NCI-H2227 treated with DMSO at 0.1 percent for 48 hours (cell line): ENCODE results near the gene RGP1.

Experiments used
- DNase-seq: peaks from one replicate; lab custom pipeline; 2025; lab: John Stamatoyannopoulos, UW

The RGP1 gene

DNA sequence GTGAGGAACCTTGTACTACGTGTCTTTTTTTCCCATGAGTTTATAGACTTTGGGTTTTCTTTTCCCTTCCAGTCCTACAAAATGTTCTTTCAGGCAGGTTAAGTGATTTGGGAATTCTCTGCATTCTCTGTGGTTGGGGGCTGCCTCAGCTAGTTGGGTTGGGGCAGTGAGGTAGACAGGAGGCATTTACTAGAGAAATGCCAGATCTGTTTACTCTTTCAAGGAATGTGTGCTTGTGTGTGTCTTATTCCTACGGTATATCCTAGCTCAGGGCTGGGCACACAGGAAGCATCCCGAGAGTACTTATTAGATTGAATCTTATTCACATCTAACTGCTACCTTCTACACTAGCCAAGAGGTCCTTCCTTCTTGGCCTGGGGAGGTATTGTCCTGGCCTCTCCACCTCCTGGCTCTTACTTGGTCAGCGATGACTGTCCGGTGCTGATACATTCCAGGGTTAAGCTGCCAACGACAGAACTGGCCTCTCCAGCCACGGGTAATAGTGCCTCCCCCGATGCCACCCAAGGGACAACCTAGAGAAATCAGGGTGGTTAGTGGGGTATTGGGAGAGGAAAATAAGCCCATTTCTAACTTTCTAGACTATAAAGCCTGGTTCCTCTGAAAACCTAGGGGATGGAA lies 5.1 kb upstream of the RGP1 start:
- DNase-seq, result no peak

DNA sequence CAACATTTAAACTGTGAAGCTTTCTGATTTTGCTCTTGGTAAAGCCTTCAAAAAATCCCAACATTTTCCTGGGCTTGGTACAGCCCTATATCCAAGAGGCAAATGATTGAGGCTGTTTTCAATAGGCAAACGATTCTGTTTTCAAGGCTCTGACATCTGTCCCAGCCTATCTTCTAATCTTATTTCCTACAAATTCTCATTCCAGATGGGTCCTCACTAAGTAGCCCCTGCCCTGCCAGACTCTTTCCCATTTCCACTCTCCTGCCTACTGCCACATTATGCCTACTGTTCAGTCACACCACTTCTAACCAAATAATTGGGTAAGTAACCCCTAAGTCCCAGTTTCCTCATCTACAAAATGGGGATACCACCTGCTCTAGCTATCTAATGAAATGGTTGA lies 3.5 kb upstream of the RGP1 start:
- no peak for DNase-seq

DNA sequence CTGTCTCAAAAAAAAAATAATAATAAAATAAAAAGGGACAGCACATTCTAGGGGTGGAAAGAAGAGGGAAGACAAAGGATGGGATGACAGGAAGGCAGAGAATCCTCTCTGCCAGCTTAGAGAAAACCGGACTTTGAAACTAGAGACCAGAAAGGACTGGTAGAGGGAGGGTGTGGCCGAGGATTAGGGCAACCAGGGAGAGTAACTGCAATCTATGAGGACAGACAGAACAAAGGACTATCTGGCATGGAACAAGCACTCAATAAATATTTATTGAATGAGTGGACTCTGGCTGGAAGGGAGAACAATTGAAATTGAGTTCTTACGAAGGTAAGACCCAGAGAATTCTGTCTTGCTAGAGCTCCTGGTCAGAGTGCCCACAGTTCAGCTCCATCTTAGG lies 2.5 kb upstream of the RGP1 start:
- DNase-seq, result no peak

DNA sequence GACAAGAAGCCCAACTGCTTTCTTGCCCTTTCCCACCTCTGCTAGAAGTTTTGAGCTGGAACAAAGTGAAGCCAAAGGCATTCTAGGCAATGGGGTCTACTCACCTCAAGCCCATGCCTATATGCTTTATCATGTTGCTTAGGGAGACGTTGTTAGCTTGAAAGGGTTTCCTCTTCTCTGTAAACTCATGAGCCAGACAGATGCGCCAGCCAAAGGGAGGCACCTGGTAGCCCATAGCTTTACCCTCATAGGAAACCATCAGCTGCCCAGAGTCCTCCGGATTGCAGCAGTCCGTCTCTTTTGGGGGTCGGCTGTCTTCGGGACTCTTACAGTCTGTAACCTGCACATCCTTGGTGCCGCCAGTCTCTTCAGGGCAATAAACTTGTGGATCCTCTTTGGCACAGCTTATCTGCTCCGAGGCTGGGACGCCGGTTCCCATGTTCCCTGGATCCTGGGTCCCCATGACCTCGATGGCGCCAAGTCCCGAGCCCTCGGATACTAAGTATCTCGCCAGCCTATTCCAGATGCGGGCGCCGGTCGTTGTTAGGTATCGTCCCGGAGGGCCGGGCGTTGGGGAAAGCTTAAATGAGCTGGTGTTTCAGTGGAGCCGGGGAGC lies 737 bp upstream of the RGP1 start:
- DNase-seq, result no peak

DNA sequence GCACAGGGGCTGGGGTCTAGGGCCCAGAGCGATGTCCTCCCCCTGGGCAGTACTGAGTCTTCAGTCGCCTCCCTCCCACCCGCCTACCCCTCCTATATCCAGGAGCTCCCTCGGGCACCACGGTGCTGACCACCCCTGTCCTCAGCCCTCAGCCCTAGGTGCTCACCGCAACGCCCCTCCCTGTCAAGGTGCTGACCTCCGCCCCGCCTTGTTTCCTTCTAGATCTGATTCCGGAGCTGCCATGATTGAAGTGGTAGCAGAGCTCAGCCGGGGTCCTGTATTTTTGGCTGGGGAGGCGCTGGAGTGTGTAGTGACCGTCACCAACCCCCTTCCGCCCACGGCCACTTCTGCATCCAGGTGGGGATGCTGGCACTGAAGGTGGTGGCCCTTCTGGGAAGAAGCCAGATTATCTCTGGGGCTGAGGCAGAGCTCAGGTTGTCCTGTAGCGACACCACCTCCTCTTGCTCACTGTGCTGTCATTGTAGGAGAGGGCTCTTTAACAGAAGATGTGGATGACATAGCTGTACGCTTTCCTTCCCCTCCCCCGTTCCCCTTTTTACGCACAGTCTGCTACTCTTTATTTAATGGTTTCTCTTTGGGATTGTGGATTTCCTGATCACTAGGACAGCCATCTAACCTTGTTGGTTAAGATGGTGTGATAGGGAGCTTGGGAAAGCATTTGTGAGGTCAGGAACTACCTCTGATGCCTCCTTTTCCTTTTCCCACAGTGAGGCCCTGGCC lies 598 bp downstream of the RGP1 start:
- DNase-seq, result no peak

DNA sequence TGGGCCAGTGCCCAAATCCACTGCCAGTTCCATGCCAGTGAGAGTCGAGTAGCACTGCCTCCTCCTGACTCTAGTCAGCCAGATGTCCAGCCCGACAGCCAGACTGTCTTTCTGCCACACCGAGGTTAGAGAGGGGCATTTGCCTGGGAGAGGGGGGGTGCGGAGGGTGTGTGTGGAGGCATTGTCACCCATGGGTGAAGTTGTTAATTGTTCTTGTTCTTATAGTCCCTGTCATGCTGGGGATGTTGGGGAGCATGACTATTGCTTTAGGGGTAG lies 1.1 kb downstream of the RGP1 start:
- DNase-seq, result no peak

DNA sequence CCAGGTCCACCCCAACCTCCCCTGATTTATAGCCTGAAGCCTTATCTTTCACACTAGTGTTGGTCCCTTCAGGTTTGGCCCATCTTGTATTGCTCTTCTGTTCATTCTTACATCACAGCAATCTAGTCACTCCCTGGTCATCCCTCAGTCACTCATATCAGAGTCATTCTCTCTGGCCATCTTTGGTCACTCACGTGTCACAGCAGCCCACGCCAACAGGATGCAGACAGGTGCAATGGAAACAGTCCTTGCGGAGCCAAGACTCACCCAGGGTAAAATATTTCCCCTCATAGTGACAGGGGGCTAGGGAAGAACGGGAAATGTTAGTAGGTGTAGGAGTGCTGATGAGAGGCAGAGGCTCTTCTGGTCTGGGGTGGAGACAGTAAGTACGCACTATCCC lies 4.4 kb downstream of the RGP1 start:
- DNase-seq, result no peak

DNA sequence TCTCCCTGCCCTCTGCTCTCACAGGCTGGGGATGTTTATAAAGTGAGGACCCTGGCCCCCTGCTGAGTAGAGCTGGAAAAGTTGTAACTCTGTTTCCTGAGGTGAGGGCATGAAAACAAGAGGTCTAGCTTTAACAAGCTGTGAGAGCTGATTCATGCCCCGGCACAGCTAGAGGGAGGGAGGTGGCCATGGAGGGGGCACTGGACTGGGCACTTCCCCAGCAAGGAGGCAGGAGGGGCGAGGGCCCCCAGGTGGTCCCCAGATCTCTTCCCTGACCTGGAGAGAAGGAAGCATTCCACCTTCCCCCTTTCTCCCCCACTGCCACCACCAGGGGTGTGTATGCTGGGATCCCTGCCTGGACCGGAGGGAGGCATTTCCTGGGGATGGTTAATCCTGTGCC lies 5.2 kb downstream of the RGP1 start, which contains the start of gene MSMP:
Gene MSMP (minus strand): TSS at position 13 of the 400 bp plus-strand sequence. CDS start 147 bp downstream, outside the sequence.
- DNase-seq, result no peak

DNA sequence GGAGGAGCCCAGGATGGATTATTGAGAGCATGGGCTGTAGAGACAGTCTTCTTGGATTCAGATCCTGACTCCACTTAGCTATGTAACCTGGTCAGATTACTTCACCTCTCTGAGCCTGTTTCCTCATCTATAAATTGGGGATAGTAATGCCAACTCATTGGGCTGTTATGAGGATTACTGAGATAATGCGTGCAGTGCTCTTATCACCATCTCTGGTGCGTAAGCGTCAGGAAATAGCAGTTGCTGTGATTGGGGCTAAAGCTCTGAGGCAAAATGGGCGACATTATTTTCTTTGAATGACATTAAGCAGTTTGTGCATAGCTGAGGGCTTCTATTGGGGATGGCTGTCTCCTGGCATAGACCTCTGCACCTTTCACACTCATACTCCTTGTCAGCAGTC lies 6.0 kb downstream of the RGP1 start:
- no peak for DNase-seq

DNA sequence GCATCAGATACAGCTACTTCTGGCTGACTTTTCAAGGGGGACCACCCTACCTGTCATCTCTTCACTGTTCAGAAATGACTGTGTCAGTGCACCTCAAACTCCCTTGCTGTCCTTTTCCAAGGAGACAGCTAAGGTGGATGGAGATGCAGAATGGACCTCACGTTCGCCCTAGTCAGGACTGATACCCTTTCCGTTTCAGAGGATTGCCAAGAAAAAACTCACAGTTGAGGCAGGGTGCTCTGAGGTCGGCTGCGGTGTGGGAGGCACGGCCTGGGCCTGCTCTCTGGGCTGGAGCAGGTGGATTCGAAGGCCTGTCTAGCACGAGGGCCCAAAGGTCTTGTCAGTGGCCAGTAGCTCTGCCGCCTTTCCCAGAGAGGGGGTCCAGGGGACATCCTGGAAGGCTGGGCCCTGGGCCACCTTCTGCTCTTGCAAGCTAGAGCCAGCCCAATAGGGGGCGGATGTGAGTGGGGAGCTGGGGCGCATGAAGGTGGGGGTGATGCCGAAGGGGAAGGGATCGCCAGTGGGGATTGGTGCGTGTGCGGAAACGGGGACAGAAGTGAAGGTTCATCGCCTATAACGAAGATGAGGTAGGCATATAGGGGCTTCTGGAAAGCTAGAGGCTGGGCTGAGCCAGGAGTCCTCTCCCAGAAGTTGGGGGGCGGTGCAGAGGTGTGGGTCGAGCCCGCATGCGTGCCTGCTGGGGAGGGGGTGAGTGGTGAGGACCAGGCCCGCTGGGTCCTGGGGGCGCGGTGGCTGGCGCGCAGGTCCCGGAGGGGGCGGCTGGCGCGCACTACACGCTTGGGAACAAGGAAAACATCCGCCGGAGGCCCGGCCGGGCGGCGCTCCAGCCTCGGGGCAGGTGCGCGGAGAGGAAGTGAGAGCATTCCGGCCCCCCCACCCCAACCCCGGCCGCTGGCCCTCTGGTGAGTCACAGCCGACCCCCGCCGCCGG lies 7.5 kb downstream of the RGP1 start:
- peak; percentile 25 for DNase-seq

DNA sequence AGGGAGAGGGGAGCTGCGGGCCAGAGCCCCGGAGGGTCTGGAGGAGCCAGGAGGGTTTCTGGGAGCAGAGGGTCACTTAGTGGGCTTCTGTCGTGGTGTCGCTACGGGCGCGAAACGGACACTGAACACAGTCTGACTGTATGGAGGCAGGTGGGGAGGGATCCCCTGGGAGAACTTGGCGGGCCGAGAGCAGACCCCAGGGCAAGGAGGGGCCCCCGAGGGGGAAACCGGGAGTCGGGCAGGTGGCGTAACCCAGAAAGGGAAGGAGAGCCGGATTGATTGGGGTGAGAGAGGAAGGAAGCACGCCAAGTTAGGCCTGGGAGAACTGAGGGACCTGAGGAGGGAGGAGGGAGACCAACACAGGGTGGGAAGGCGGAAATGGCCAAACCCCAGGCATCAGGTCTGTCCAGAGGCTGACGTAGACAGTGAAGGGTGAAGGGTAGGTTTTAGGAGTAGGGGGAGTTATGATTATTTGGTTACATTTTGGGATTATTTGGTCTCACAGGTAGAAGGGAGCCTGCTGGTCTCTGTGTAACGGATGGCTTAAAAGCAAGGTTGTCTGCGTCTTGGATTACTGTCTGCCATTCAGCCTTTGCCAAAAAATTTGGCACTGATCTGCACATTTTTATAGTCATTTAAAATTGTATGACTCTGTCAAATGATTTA lies 8.3 kb downstream of the RGP1 start:
- peak; percentile 5 for DNase-seq

DNA sequence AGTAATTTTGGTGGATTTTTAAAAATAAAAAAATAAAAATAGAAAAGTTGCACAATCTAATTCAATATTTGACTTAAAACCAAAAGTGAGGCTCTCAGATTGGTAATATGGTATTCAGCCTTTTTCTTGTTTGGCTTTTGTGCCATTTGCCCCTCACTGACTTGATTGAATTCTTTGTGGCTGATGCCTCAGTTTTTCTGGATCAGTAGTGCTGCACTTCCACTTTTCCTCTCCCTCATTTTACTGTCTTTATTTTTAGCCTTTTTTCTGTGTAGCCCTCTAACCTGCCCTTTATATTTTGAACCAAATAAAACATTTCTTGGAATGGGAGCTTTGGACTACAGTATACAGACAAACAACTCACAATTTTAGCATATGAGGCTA lies 8.8 kb downstream of the RGP1 start:
- DNase-seq, result no peak

DNA sequence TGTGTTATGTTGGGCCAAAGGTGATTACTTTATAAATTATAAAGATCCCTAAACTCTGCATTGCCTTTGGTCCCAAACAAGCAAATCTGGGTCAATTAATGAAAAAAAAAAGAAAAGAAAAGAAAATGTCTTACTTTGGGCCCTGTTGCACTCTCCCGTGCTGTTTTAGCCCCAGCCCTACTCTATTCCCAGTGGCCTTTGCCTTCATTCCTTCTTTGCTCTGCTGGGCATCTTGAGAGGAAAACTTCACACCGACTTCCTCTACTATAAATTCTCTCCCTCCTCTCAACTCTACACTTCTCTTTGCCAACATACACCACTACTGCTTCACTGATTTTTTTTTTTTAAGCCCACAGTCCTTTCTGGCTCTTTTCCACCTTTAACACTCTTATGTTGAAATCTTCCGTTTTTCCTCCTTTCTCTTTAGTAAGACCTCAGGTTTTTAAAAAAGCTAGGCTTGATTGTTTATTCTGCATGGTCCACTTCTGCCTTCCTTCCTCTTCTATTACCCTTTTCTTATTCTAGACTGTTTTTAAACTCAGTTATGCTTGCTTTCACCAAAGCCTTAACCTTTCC lies 9.5 kb downstream of the RGP1 start:
- DNase-seq, result no peak

DNA sequence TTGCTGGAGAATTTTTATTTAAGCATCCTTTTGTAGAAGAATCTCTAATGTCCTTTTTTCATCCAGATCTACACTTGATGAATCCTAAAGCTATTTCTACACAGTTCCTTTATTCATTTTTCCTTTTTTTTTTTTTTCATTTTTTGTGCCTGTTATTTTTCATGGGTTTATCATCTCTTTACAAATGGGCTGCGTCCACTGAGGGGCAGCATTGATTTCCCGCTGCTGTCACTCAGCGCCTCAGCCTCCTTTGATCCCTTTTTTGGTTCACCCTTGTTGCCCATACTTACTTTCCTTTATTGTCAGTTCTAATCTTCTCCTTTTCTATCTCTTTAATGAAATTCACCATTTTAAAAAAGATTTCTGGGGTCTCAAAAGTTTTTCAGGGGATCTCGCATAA lies 10.7 kb downstream of the RGP1 start:
- no peak for DNase-seq

DNA sequence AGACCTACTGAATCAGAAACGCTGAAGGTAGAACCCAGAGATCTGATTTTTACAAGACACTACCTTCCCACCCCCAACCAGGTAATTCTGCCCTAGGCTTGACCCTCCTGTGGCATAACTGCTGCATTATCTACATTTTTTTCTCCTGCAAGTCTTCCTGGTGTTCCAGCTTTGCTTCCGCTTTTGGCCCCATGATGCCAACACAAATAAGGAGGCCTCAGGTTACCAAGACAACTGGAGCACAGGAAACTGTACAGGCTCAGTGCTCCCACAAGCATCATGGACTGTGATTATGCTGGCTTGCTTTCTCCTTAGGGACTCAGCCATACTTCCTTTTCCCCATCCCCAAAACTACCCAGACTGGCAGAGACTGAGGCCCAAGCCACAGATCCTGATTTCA lies 11.6 kb downstream of the RGP1 start:
- DNase-seq, result no peak

DNA sequence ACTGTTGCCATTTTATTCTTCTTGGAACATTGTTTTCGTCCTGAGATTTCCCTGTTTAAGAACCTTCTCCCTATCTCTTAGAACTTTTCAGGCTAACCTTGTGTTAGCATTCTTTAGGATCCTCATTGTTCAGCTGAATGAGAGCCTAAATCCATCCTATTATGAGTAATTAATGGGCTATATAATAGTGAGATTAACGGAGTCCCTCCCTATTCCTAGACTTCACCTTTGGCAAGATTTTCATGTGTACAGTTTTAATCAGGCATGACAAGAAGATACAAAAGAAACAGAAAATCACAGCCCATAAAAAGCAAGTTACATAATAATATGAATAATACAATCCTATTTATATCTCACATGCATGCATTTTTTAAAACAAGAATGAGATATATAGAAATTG lies 14.1 kb downstream of the RGP1 start:
- no peak for DNase-seq

DNA sequence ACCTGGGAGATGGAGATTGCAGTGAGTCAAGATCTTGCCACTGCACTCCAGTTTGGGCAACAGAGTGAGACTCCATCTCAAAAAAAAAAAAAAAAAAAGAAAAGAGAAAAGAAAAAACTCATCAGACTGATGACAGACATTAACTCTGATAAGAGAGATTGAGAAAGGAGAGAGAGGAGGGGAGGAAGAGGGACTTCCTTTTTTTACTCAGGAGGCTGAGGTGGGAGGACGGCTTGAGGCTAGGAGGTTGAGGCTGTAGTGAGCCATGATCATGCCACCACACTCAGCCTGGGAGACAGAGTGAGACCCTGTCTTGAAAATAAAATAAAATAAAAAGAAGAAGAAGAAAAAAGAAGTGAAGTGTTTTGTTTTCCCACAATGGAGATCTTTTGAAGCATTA lies 14.7 kb downstream of the RGP1 start:
- no peak for DNase-seq

DNA sequence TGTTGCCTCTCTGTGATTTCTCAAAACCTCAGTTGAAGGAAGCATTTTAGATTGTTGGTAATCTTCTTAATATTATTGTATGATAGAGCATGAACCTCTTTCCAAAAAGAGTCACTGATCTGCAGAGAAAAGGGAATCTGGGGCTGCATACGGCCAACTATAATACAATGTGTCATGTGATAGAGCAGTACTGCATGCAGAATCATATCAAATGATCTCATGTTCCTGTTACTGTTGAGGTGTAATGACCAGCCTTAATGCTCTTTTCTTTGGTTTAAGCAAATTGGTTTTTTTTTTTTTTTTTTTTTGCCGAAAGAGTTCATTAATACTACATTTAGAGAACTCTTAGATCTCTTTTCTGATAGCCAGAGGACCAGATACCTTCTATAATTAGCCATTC lies 17.9 kb downstream of the RGP1 start:
- no peak for DNase-seq

DNA sequence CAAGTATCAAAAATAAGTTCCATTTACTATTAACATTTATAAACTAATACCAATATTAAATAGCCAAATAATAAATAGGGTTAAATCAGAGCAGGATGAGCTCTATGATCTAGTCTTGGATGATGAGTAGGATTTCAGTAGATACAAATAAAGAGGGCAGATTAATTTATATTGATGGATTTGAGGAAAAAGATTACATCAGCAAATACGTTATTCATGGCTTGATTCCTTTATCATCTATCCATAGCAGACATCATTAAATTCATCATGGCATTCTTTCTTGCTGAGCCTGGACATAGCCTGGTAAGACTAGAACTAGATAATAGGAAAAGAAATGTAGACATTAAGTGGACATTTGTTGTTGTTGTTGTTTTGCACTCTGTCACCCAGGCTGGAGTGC lies 18.4 kb downstream of the RGP1 start:
- no peak for DNase-seq

DNA sequence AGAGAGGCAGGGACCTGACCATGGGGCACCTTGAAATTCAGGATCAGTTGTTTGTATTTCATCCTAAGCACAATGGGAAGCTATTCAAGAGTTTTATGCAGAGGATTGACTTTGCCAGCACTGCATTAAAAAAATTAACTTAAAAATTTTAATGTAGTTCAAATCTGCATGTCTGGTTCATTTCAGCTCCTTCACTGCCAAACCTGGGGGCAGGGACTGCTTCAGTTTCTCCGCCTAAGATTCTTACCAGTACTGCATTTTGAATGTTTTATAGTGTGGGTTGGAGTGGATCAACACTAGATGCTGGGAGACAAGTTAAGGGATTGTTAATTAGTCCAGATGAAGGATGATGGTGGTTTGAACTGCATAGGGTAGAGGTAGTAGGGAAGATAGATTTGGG lies 20.7 kb downstream of the RGP1 start:
- no peak for DNase-seq

DNA sequence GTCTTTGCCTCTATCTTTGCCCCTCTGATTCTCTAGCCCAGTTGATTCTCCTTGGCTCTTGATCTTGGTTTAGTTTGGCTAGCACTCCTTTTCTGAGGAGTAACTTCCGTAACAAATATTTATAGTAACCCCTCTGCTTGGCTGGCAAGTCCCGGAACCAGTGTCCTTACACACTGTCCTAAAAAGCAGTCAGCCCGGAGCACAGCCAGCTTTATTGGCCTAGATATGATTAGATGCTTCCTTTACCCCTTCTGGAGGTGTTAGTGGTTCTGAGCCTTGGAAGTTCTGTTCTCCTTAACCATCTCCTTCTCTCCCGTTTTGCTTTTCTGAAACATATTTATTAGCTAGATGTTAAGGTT lies 22.0 kb downstream of the RGP1 start:
- no peak for DNase-seq

DNA sequence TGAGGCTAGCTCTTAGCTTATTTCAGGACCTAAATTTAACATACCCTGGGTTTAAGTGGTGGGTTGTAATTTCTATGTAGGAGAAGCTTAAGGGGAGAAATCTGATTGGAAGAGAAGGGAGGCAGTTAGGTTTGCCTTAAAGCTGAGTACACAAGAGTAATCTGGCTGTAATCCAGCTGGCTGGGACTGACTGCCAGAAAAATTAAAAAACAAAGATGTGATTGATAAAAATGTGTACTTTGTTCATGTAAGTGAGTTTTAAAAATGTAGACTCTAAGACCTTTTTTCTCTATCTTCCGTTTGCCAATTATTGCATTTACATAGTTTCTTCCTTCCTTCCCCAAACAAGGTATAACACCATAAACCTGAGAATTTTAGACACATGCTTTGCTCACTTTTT lies 22.4 kb downstream of the RGP1 start:
- DNase-seq, result no peak
